HEK293T (cell line): ENCODE measurements around the gene IL5.

Experiments
- BHLHE40 ChIP-seq: fragments of 450-650 bp; IDR thresholded peaks from 2 replicates; pipeline ENCODE4 v1.6.1; 2016; ENCODE audit warnings: mild to moderate bottlenecking, moderate library complexity, borderline replicate concordance
- FOXK2 ChIP-seq: fragments of 450-650 bp; IDR thresholded peaks from 2 replicates; pipeline ENCODE4 v1.6.1; 2016; ENCODE audit warnings: mild to moderate bottlenecking

DNA sequence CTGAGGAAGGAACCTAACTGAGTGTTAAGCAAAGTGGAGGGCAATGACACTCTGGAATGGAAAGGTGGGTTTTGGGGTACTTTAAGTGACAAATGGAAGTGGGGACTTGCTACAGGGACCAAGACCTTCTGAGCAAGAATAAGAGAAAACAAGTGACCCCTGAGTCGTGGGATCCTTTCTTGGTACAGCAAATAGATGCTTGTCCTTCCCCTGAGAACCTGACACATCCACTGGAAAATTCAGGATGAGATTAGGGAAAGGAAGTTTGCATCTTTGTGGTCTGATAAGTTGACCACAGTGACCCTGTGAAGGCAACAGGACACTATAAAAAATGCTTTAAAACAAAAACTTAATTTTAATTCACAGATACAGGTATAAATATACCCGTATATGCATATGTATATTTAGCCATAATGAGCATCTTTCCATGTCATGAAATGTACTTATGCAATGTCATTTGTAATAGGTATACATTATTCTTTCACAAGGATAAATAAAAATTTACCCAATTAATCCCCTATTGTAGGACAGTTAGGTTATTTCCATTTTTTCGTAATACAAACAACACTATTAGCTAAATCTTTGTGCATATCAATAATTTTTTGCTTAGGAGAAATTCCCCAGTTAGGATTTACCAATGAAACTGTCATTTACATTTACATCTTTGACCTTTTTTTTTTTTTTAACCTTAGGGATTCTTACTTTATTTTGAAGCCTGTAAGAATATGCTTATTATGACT lies 50.8 kb downstream of the IL5 start:
- TF ChIP-seq BHLHE40 (no peak), FOXK2 (no peak)
